Measurements from ENCODE around the gene PRDM16.

DNA sequence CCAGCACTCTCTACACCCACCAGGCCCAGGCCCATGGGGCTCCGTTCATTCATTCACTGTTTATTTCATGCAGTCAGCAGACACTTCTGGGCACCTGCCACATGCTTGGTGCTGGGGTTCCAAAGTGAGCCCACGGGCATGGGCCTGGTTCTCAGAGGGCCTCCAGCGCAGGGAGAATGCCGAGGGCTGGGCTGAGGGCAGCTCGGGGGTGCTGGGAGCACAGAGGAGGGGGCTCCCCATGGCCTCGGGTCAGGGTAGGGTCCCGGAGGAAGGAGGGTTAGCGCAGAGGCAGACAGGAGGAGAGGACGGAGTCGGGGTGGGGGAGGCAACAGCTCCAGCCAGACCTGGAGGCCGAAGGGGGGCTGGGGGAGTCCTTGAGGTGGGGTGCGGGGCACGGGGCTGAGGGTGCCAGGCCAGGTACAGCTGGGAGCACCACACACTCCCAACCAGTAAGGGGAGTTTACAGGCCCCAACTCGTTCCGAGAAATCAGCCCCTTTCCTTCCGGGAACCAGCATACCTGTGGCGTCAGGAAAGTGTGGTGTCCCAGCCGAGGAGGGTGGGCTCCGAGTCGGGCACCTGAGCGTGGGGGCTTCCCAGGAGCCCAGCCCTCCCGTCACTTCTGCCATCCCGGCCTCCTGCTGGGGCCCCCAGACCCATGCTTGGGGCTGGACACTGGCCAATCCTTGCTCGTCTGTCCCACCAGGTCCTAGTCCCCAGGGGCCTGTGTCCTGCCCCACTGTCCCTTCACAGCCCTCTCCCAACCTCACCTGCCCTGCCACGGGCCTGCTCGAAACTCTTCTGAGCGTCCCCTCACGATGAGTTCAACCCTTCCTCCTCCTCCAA lies 396.3 kb downstream of the PRDM16 start:
- TF ChIP-seq YY1 (IDR thresholded peaks at IDR 0.05; ENCODE audit: insufficient read depth, insufficient read length) (no peak), ZNF274 (IDR thresholded peaks at IDR 0.05; ENCODE audit: low read depth, low read length) (no peak)
